Prostate gland (tissue), 2 donors: ENCODE data around the gene SSBP3. TPM values are rescaled to one million over a fixed set of nuclear protein-coding genes. Genes with fewer than 3 reads are reported as not detected.

Source experiments
- DNase-seq: peaks from one replicate; pipeline ENCODE4 v3.0.0-alpha.2; 2019; ENCODE audit warnings: low spot score
- H3K27ac ChIP-seq, 2 donors: fragments of 200-600 bp; sonication (generic); 2 replicates each; pipeline ENCODE4 v1.5.1; 2017 to 2019
- H3K27me3 ChIP-seq: fragments of 200-600 bp; sonication (generic); replicated peaks from 2 replicates; pipeline ENCODE4 v1.5.1; 2019; ENCODE audit not compliant: insufficient read depth
- H3K36me3 ChIP-seq, 2 donors: fragments of 200-600 bp; sonication (generic); 1 replicate in 1 of 2; 2 replicates in 1 of 2; pipeline versions ENCODE4 v1.5.1 to v1.8.1; 2017 to 2019
- H3K4me1 ChIP-seq: fragments of 200-600 bp; sonication (generic); replicated peaks from 2 replicates; pipeline ENCODE4 v1.5.1; 2019
- H3K4me3 ChIP-seq, 2 donors: fragments of 200-600 bp; sonication (generic); 2 replicates each; pipeline ENCODE4 v1.5.1; 2017 to 2019
- H3K9me3 ChIP-seq: fragments of 200-600 bp; sonication (generic); 2 replicates; pipeline ENCODE4 v1.5.1; 2017
- CTCF ChIP-seq, 4 experiments: fragments of 200-600 bp in 2 of 4; fragments of 450-650 bp in 2 of 4; sonication (generic) in 2 of 4; IDR thresholded peaks; 1 replicate in 3 of 4; 2 replicates in 1 of 4; pipeline ENCODE4 v1.5.1; 2016 to 2019; ENCODE audit warnings: antibody characterized with exemption in 4 of 4, mild to moderate bottlenecking in 2 of 4, moderate library complexity in 2 of 4
- POLR2A ChIP-seq: fragments of 450-650 bp; IDR thresholded peaks from one replicate; pipeline ENCODE4 v1.6.1; 2016; ENCODE audit warnings: antibody characterized with exemption, mild to moderate bottlenecking
- POLR2AphosphoS5 ChIP-seq: sonication (generic); formaldehyde crosslinking; IDR thresholded peaks from one replicate; pipeline ENCODE4 v1.6.1; 2017; ENCODE audit warnings: antibody characterized with exemption
- WGBS: methylation state at CpG from one replicate; pipeline ENCODE4 v1.1.5; 2018; 5-methylcytosine and 5-hydroxymethylcytosine counted together
- intact Hi-C: fragments of 100-400 bp; cut with DNase I; formaldehyde crosslinking; loops from one replicate; pipeline ENCODE4 v1.14.2; 2022
- total RNA-seq, 2 donors: library from RNA; depleted of rRNA; stranded (reverse); fragments of >200 nt; gene quantifications; one replicate each; pipeline ENCODE4 v1.1.0, GENCODE V29; 2016

SSBP3 gene
- total RNA-seq, 2 donors from 2014 or later = 45.0 to 94.4 TPM

DNA sequence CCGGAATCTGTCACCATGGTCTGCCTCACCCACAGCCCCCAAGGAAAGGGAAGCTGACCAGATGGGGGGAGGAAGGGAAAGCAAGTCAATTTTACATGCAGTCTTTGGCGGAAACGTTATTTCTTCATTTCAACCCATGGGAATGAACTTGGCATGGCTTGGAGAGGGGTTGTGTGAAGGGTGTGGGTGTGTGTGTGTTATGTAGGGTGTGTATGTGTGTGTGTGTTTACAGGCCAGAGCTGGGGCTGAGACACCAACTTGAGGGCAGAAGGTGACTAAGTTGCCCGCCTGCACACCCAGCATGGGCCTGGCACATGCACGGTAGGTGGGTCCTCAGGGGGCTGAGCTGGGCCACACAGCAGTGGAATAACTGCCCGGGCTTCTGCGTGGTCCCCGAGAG, 141.1 kb downstream of the SSBP3 start:
- Histone ChIP-seq H3K36me3 (no peaks in the 10 kb centered on the region), H3K9me3 (no peaks in the 10 kb centered on the region), H3K4me1 (peaks cover 8% of the 10 kb centered on the region), H3K4me3 (no peak overlapping the region), H3K27me3 (no peaks in the 10 kb centered on the region), H3K27ac (no peak overlapping the region)
- no peak for DNase-seq
- intact Hi-C loops = loop anchor here (5.0 kb wide), 1 partner anchor 143 kb away; no protein-coding TSS in a partner anchor
- WGBS = 95% methylated on average over 8 of the region's 8 CpGs
- TF ChIP-seq POLR2A (no peak), CTCF (IDR thresholded peaks at IDR 0.05) (no peak), POLR2AphosphoS5 (no peak)

DNA sequence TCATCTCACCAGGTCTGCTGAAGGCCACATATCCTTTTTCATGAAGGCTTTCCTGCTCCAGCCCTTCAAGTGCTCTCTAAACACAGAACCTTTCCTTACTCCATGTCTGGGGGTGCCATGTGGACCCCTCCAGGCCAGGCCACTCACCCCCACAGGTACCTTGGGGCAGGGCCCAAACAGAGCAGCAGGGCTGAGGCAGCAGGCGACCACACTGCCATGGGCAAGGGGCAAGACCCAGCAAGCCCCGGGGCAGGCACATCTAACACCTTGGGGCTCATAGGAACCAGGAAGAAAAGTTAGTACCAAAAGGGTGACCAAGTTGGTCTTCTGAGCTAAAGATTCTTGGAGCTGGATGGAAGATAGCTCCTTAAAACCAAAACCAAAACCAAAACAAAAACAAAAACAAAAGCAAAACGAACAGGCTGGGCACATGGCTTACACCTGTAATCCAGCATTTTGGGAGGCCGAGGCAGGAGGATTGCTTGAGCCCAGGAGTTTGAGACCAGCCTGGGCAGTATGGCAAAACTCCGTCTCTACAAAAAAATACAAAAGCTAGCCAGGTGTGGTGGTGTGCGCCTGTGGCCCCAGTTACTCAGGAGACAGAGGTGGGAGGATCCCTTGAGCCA, 142.5 kb downstream of the SSBP3 start:
- H3K27ac ChIP-seq = no peak overlapping the region
- intact Hi-C loops = no loop called here
- 62% methylated on average over 6 of the region's 6 CpGs for WGBS
- no peaks in the 10 kb centered on the region for H3K27me3 ChIP-seq
- no peaks in the 10 kb centered on the region for H3K36me3 ChIP-seq
- no peak overlapping the region for H3K4me3 ChIP-seq
- H3K9me3 ChIP-seq = no peaks in the 10 kb centered on the region
- H3K4me1 ChIP-seq = peaks cover 6% of the 10 kb centered on the region
- DNase-seq = no peak
- no peak for TF ChIP-seq POLR2AphosphoS5
- no peak for TF ChIP-seq CTCF (IDR thresholded peaks at IDR 0.05)
- no peak for TF ChIP-seq POLR2A

GRCh38 chr1:54262244-54262643, 143.9 kb downstream of the SSBP3 start:
- H3K4me1 ChIP-seq = no peaks in the 10 kb centered on the region
- intact Hi-C loops = no loop called here
- TF ChIP-seq POLR2AphosphoS5 (no peak), CTCF (IDR thresholded peaks at IDR 0.05) (no peak), POLR2A (no peak)

DNA sequence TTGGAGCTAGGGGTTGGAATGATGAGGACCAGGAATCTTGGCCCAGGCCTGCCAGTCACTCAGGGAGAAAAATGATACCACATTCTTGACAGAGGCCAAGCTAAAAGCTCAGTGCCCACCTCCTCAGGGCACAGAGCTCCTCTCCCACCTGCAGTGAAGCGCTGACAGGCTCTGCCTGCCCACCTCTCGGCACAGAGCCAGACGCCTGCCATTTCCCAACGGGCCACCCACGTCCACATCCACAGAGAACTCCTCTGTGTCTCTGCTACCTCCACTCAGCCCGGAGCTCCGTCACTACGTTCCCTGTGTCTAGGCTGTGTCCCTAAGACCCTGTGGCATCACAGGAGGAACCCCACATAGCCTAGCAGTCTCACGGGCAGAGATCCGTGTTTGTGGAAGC, 145.4 kb downstream of the SSBP3 start:
- no peak overlapping the region for H3K4me3 ChIP-seq
- H3K27me3 ChIP-seq = no peaks in the 10 kb centered on the region
- no peaks in the 10 kb centered on the region for H3K4me1 ChIP-seq
- H3K36me3 ChIP-seq = no peaks in the 10 kb centered on the region
- H3K27ac ChIP-seq = no peak overlapping the region
- no peaks in the 10 kb centered on the region for H3K9me3 ChIP-seq
- intact Hi-C loops = no loop called here
- WGBS = 85% methylated on average over 10 of the region's 10 CpGs
- TF ChIP-seq CTCF (IDR thresholded peaks at IDR 0.05) (no peak), POLR2AphosphoS5 (no peak), POLR2A (no peak)
- no peak for DNase-seq

More at GRCh38 chr1:54262244-54262643, 143.9 kb downstream of the SSBP3 start:
- WGBS = 91% methylated on average over 7 of the region's 7 CpGs
- Histone ChIP-seq H3K9me3 (no peaks in the 10 kb centered on the region), H3K4me3 (no peak overlapping the region), H3K27me3 (no peaks in the 10 kb centered on the region), H3K27ac (no peak overlapping the region), H3K36me3 (no peaks in the 10 kb centered on the region)
- DNase-seq = no peak

DNA sequence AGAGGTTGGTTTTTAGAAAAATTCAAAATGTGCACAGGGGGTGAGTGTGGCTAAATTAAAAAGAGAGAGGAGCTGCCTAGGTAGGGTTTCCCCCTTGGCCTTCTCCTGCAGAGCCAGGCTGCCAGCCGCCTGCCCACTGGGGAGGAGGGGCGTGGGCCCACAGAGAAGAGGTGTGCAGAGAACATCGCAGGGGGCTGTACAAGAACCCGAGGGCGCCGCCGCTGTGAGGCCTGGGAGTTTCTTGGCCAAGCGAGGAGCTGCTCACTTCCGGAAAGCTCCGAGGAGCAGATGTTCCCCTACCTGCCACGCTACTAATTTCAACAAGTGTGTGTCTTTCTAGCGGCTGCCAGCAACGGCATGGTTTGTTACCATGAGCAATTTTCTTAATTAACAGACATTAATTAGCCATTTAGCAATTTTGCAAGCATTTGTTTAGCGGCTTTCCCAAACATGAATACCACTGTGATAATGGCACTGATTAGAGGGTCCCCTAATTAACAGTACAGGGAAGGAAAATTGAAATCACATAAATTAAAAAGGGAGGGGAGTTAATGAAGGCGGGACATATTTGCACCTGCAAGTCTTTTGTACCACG, 146.6 kb downstream of the SSBP3 start:
- no peak overlapping the region for H3K27ac ChIP-seq

More for the DNA sequence above, 146.6 kb downstream of the SSBP3 start:
- Histone ChIP-seq H3K4me3 (no peak overlapping the region), H3K4me1 (no peaks in the 10 kb centered on the region), H3K36me3 (no peaks in the 10 kb centered on the region), H3K27me3 (no peaks in the 10 kb centered on the region), H3K9me3 (no peaks in the 10 kb centered on the region)
- DNase-seq = no peak
- 77% methylated on average over 16 of the region's 16 CpGs for WGBS
- TF ChIP-seq POLR2AphosphoS5 (no peak), POLR2A (no peak), CTCF (IDR thresholded peaks at IDR 0.05) (no peak)
- intact Hi-C loops = no loop called here
